Memory B cell (primary cell): Measurements from ENCODE around the gene EXPH5.
"Not testable (repeated sequence)": the region's sequence is repeated elsewhere in the genome, so short reads cannot be mapped to it uniquely, and the experiment has no call there.

Experiments
- ATAC-seq: fragments of 150-1000 bp; cut with Tn5 transposase; 2 replicates; pipeline ENCODE4 v1.10.0; 2021; ENCODE audit warnings: low read depth, mild to moderate bottlenecking, moderate library complexity
- DNase-seq, 2 donors: peaks; one replicate each; pipeline ENCODE4 v3.0.0; 2022; ENCODE audit warnings: low spot score in 2 of 2
- H3K27ac Mint-ChIP-seq: one replicate; pipeline ENCODE4 v1.8.0; 2022; ENCODE audit warnings: mild to moderate bottlenecking, moderate library complexity, mixed read lengths
- H3K27me3 Mint-ChIP-seq: one replicate; pipeline ENCODE4 v1.8.0; 2022; ENCODE audit warnings: mixed read lengths
- H3K36me3 Mint-ChIP-seq: one replicate; pipeline ENCODE4 v1.8.0; 2022; ENCODE audit warnings: mild to moderate bottlenecking, mixed read lengths
- H3K4me1 Mint-ChIP-seq: one replicate; pipeline ENCODE4 v1.8.0; 2022; ENCODE audit warnings: mixed read lengths
- H3K4me3 Mint-ChIP-seq: one replicate; pipeline ENCODE4 v1.8.0; 2022; ENCODE audit warnings: mild to moderate bottlenecking, moderate library complexity, mixed read lengths
- H3K9me3 Mint-ChIP-seq: one replicate; pipeline ENCODE4 v1.8.0; 2022; ENCODE audit warnings: mixed read lengths

EXPH5 gene, protein sequence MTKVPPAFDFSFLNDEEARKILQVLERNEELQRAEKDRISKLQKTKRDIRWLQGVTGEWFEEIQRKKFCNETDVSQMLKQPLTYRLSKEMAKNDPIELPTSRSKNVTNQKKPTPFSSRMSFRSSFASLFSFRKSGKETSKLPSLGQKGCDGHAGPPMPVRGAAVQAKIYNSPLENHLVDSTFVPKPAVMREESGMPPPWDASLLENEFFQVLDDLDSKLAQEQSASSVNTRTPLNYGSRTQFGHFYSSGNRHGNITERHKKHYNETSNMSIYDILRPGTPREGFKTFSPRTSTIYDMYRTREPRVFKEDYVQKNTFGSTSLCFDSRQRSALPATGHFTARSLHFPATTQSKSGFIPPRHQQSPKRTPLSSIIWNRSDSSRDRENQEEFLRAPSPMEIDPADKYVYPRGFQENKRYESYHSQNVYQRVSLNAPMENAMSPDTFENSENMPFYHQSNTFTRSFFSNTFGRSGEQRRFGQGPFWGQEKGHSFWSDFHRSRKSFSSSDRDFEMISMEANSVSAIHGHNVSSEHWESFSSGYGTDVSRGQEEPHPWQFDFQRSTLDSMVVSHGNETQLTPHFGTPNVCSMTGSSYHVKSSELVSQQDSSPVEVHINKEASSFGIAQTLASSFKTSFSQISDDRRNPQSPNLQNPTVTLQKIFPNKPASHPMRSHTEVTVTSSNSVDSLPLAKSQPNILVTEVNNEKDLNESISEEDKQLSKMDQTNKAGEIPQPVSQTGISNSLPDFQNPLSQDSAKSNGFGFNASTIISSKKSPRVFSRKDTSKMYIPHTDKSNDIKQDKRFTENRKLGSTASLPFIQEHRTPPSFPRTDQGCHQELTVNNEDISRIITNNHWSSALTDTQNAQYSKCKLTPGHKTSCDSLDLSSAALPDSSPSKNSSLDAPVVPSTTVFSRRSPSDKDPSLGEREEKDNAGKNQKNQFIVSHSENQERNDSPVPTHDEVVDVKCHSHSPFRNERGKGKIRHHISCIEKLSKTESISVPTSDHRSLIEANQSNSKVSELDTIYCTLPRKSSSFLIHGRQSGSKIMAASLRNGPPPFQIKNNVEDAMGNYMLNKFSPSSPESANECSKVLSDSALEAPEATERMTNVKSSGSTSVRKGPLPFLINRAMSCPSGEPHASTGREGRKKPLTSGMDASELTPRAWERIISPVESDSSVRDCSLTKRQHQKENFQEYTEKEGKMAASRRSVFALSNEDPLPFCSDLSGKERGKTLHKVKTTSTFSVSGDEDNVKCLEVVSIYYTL (N-terminal part only)

DNA sequence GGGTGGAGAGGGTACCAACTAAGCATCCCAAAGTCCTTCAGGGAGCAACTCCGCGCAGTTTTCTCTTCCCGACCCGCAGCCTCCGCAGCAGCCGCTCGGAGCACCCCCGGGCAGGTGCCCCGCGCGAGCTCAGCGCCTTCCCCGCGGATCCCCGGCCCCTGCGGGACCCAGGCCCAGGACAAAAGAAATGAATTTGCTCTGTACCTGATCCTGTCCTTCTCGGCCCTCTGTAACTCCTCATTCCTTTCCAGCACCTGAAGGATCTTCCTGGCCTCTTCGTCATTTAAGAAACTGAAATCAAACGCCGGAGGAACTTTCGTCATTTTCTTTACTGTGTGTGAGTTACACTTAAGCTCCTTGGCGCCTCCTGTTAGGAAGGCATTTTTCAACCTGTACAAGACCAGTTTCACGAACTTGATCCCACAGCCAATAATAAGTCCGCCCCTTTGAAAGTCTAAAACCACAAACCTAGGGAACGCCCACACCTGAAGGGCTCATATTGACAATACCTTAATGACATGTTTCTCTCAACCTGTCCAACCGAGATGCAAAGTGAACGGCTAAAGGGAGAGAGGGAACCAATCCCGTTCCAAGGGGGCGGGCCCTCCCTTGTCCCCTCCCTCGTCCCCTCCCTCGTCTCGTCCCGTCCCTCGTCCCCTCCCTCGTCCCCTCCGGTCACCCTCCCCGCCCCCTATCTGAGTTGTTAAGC lies at the start of gene EXPH5:
Gene EXPH5 (minus strand): TSS at position 555 of the 709 bp plus-strand sequence. CDS start 232 bp downstream, at position 323.
- ATAC-seq (peak; percentile 88), DNase-seq (peak; percentile 41 to 50)
- peaks cover 8% of the 10 kb centered on the region for H3K4me1 Mint-ChIP-seq
- peak within 1 kb of the TSS; percentile 91 for H3K4me3 Mint-ChIP-seq
- peak within 1 kb of the TSS; percentile 45 for H3K27ac Mint-ChIP-seq
- peaks cover 25% of the 10 kb centered on the region for H3K27me3 Mint-ChIP-seq
- no peaks in the 10 kb centered on the region for H3K9me3 Mint-ChIP-seq
- no peaks in the 10 kb centered on the region for H3K36me3 Mint-ChIP-seq

DNA sequence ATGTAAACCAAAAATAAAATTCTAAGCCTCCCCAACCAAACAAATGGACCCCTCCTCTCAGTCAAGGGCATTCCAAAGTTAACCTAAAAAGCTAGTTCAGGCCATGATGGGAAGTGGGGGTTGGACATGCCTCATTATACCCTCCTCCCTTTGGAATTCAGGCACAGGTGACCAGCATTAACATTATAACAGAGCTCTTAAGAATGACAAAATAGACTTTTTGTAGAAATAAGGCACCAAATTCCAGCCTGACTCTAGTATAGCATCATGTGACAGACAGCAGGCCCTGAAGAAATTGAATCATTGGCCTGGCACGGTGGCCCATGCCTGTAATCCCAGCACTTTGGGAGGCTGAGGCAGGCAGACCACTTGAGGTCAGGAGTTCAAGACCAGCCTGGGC lies 48.2 kb upstream of the EXPH5 start:
- not testable (repeated sequence) for H3K27me3 Mint-ChIP-seq, H3K4me1 Mint-ChIP-seq, H3K9me3 Mint-ChIP-seq, H3K4me3 Mint-ChIP-seq, DNase-seq, H3K27ac Mint-ChIP-seq, ATAC-seq, H3K36me3 Mint-ChIP-seq

DNA sequence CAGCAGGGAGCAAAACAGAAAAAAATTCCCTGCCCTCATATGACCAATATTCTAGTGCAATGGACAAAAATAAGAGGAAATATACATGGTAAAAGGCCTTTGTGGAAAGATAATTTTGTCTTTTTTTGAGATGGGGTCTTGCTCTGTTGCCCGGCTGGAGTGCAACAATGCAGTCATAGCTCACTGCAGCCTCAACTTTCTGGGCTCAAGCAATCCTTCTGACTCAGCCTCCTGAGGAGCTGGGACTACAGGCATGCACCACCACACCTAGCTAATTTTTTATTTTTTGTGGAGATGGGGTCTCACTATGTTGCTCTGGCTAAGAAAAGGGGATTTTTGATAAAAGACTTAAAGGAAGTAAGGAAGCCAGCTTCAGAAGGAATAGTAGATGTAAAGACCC lies 45.6 kb upstream of the EXPH5 start:
- H3K27ac Mint-ChIP-seq: no peak overlapping the region
- H3K4me3 Mint-ChIP-seq: no peak overlapping the region
- H3K9me3 Mint-ChIP-seq: no peaks in the 10 kb centered on the region
- H3K27me3 Mint-ChIP-seq: peaks cover 7% of the 10 kb centered on the region
- no peaks in the 10 kb centered on the region for H3K4me1 Mint-ChIP-seq
- no peak for DNase-seq
- H3K36me3 Mint-ChIP-seq: no peaks in the 10 kb centered on the region
- no peak for ATAC-seq

DNA sequence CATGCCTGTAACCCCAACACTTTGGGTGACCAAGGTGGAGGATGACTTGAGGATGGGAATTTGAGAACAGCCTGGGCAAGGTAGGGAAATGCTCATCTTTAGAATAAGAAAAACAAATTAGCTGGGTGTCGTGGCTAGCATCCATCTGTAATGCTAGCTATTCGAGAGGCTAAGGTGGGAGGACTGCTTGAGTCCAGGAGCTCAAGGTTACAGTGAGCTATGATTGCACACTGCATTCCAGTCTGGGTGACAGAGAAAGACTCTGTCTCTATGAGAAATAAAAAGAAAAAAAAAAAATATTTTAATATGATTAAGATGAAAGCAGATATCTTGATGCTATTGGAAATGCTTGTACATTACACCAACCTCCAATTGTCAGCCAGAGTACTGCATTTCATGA lies 42.7 kb upstream of the EXPH5 start:
- H3K4me1 Mint-ChIP-seq: no peaks in the 10 kb centered on the region
- ATAC-seq (no peak), DNase-seq (no peak)
- no peak overlapping the region for H3K4me3 Mint-ChIP-seq
- H3K9me3 Mint-ChIP-seq: no peaks in the 10 kb centered on the region
- H3K27ac Mint-ChIP-seq: no peak overlapping the region
- no peaks in the 10 kb centered on the region for H3K36me3 Mint-ChIP-seq
- peaks cover 11% of the 10 kb centered on the region for H3K27me3 Mint-ChIP-seq

DNA sequence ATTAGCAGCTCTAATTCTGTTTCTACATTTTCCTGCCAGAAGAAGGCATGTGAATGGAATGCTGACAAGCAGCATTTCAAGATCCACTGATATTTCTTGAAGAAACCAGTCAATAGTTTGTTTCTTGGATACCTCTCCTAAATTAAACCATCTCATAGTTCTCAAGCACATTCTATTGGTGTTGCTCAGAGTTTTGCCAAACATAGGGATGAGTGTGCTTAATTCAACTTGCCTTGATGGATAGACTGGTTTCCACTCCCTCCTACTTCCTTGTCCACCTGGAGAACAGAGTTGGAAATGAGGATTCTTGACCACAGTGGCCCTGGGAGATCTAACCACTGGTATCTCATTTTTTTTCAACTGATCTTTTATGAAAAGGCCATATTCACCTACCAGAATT lies 41.5 kb upstream of the EXPH5 start:
- H3K4me3 Mint-ChIP-seq: no peak overlapping the region
- ATAC-seq: no peak
- DNase-seq: no peak

DNA sequence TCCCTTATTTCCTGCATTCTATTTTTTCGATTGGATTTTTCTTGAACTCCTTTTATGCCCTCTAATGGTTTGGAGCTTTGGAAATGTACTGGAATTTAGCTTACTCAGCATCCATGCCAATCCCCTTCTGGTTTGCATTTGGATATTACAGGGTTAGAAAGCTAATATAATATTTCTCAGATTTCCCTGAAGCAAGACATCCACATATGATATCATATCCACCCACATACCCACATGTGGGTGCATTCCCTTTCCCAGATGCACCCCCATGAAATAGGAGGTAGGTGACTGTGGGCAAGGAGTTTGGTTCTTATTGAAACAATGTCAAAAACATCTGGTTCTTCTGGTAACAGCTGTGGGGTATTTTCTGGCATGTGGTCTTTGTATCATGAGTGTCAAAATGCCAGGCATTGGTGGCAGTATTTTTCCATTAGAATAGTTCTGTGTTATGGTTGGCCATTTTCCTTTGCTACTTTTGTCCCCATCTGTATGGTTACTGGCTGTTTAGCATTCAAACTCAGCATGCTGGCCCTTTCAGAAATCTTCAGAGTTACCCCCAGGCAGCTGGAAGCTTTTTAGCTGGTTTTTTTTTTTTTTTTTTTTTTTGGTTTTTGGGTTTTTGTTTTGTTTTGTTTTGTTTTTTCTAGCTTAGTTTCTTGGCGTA lies 38.6 kb upstream of the EXPH5 start:
- Mint-ChIP-seq H3K4me1 (no peaks in the 10 kb centered on the region), H3K27ac (no peak overlapping the region), H3K9me3 (no peaks in the 10 kb centered on the region), H3K27me3 (peaks cover 13% of the 10 kb centered on the region), H3K36me3 (no peaks in the 10 kb centered on the region), H3K4me3 (no peak overlapping the region)
- DNase-seq: no peak
- no peak for ATAC-seq

More for the DNA sequence above, 41.5 kb upstream of the EXPH5 start:
- Mint-ChIP-seq H3K36me3 (no peaks in the 10 kb centered on the region), H3K4me1 (no peaks in the 10 kb centered on the region), H3K9me3 (no peaks in the 10 kb centered on the region), H3K27ac (no peak overlapping the region), H3K27me3 (peaks cover 11% of the 10 kb centered on the region)

DNA sequence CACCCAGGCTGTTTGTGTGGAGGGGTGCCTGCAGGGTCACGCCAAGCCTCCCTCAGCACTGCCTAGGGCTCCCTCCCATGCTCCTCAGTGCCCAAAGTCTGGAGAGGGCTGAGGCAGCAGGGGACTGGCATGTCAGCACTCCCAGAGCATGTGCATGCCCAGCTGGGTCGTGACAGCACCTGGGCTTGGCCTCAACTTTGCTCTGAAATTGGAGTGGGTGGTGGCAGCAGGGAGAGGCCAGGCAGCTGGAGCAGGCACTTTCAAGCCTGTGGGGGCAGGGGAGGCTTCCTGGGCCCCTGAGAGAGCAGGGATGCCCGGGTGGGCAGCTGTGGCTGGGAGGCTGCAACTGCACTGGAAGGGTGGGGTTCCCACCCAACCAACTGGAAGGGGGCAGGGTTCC lies 35.7 kb upstream of the EXPH5 start:
- DNase-seq: no peak
- Mint-ChIP-seq H3K36me3 (no peaks in the 10 kb centered on the region), H3K9me3 (no peaks in the 10 kb centered on the region), H3K4me3 (no peak overlapping the region), H3K27ac (no peak overlapping the region), H3K27me3 (peaks cover 14% of the 10 kb centered on the region), H3K4me1 (no peaks in the 10 kb centered on the region)
- no peak for ATAC-seq

DNA sequence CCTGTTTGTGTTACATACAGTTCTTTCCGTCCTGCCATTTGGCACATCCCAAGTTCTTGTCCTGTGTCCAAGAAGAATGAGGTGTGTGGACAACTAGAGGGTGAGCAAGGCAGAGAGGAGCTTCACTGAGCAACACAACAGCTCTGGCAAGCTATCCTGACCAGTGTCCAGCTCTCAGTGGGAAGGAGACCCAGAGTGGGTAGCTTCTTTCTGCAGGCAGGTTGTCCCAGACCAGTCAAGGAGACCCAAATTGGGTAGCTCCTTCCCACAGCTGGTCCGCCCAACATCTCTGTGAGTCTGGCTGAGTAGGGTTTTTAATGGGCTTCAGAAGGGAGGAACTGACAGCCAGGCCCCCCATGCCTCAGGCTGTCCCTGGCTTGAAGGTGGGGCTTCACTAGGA lies 35.2 kb upstream of the EXPH5 start:
- Mint-ChIP-seq H3K4me1 (no peaks in the 10 kb centered on the region), H3K36me3 (no peaks in the 10 kb centered on the region), H3K27ac (no peak overlapping the region), H3K4me3 (no peak overlapping the region), H3K9me3 (no peaks in the 10 kb centered on the region), H3K27me3 (peaks cover 13% of the 10 kb centered on the region)
- no peak for ATAC-seq
- DNase-seq: no peak

DNA sequence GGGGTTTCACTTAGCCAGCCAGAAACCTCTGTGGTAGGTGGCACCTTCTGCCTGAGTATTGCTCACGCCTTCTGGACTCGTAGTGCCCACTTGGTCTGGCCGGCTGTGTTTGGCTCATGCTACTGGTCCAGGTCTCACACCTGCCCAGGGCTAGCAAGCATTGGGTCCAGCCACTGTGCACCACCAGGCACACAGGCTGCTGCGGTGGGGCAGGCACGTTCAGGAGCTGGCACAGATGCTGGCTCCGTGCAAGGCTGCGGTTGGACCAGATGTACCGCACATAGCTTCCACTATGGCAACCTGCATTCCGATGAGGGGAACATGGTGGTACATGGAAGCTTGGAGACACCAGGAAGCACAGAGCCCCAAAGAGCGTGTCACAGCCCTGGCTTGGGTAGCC lies 34.8 kb upstream of the EXPH5 start:
- H3K27ac Mint-ChIP-seq: no peak overlapping the region
- no peaks in the 10 kb centered on the region for H3K36me3 Mint-ChIP-seq
- no peak for ATAC-seq
- no peaks in the 10 kb centered on the region for H3K9me3 Mint-ChIP-seq
- no peak overlapping the region for H3K4me3 Mint-ChIP-seq
- no peaks in the 10 kb centered on the region for H3K4me1 Mint-ChIP-seq
- peaks cover 13% of the 10 kb centered on the region for H3K27me3 Mint-ChIP-seq
- DNase-seq: no peak

DNA sequence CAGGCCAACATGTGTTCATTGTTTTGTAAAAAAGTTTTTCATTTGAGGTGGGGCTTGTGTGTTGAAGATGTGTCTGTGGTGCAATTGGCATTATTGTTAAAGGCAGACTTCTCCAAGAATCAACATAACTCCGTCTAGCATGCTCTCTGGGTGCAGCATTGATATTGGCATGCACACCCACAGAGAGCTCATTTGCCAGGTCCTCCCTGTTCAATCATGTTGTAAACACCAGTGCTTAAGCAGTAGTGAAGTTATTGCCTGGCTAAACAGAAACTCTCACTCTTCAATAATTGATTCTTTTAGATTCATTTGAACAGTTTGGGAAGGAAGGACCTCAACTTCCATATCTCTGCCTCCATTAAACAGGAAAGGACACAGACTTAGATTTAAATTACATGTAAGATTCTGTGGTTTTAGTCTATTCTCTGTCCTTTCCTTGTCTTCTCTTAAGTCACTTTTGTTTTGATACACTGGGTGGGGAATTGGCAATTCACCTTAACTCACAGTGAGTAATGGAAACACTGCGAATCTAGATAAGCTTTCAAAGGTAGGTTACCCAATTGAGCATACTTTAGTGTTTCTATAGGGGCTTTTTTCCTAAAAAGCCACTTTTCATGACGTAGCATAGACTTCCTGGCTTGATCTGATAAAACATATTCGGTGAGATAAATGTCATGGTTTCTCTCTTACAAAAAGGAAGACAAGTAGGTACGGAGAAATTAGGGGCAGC lies 30.8 kb upstream of the EXPH5 start:
- H3K36me3 Mint-ChIP-seq: no peaks in the 10 kb centered on the region
- no peak overlapping the region for H3K27ac Mint-ChIP-seq
- H3K27me3 Mint-ChIP-seq: peaks cover 14% of the 10 kb centered on the region
- no peaks in the 10 kb centered on the region for H3K9me3 Mint-ChIP-seq
- H3K4me1 Mint-ChIP-seq: no peaks in the 10 kb centered on the region
- DNase-seq: no peak
- no peak for ATAC-seq
- no peak overlapping the region for H3K4me3 Mint-ChIP-seq

DNA sequence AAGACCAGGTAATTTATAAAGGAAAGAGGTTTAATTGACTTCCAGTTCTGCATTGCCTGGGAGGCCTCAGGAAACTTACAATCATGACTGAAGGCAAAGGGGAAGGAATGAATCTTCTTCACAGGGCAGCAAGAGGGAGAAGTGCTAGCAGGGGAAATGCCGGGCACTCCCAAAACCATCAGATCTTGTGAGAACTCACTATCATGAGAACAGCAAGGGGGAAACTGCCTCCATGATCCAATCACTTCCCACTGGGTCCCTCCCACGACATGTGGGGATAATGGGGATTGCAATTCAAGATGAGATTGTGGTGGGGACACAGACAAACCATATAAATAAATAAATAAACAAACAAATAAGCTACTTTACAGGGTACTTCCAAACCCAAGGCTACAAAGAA lies 28.8 kb upstream of the EXPH5 start:
- Mint-ChIP-seq H3K4me1 (no peaks in the 10 kb centered on the region), H3K27me3 (peaks cover 17% of the 10 kb centered on the region), H3K4me3 (no peak overlapping the region), H3K27ac (no peak overlapping the region), H3K9me3 (no peaks in the 10 kb centered on the region), H3K36me3 (no peaks in the 10 kb centered on the region)
- DNase-seq: no peak
- ATAC-seq: no peak

DNA sequence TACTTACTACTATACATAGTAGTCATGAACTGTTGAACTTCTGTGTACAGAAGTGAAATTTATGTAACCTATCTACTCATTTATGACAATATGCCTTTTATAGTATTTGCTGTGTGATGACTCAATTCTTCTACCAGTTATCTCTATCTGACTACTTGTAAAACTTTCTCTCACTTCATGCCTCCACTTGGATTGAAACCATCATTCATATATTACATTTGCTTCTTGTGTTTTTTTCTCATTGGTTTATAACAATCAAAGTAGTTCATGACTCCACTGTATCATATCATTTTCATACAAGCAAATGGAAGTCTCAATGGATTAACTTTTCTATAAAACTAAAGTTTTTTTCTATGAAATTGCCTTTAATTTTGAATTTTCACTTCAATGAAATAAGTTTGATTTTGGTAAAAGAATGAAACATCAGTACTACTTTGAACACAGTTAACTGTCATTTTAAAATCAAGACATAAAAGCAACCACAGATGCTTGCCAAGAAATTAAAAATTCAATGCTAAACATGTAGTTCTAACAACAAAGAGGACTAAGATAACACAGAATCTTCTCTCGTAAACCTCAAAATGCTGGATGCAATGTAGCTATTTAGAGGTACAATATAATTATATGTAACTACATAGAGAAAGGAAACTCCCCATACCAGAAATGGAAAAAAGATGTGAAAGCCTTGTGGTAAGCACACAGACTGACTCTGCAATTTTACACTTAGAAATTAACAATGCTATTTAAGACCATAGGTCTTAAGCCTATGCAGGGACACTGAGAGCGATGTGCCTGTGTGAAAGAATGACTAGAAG lies 27.6 kb upstream of the EXPH5 start:
- Mint-ChIP-seq H3K27ac (no peak overlapping the region), H3K36me3 (no peaks in the 10 kb centered on the region), H3K9me3 (no peaks in the 10 kb centered on the region), H3K4me3 (no peak overlapping the region), H3K4me1 (no peaks in the 10 kb centered on the region), H3K27me3 (peaks cover 19% of the 10 kb centered on the region)
- no peak for DNase-seq
- no peak for ATAC-seq
